Stimulated activated CD8-positive, alpha-beta memory T cell treated with anti-CD3 and anti-CD28 coated beads, Interleukin-4, amount 100 ng/mL, for 24 hours (primary cell): Measurements from ENCODE around the gene PDZD4.

Experiments used
- DNase-seq: peaks from one replicate; pipeline ENCODE4 v3.0.0-alpha.2; 2020; ENCODE audit warnings: low read depth

The PDZD4 gene

GRCh38 chrX:153867139-153867538 lies 36.8 kb upstream of the PDZD4 start:
- no peak for DNase-seq

- no peak for DNase-seq
Measured at GRCh38 chrX:153866302-153867019, 36.1 kb upstream of the PDZD4 start.

DNA sequence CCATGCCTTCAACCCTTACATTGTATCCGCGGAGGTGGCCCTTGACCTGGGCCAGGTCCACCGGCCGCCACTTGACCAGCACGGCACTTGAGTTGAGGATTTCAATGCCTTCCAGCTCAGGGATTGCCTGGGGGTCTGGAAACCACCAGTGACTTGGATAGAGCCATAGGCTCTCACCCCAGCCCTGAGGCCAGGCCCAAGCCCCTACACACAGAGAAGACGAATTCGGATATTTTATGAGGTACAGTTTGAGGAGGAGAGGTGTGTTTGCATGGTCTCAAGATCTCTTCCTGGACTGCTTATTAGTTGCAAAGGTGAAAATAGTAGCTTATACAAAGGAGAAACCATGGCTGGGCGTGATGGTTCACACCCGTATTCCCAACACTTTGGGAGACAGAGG lies 35.3 kb upstream of the PDZD4 start:
- no peak for DNase-seq

DNA sequence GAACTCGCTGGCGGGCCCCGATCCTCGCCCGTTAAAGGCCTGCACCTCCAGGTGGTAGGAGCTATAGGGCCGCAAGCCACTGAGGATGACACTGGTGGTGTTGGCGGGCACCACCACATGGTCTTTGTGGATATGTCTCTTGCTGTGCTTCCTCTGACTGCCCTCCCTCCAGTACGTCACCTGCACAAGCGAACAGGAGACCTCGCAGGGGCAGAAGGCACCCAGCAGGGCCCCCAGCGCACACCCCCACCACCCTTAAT lies 34.9 kb upstream of the PDZD4 start:
- no peak for DNase-seq

DNA sequence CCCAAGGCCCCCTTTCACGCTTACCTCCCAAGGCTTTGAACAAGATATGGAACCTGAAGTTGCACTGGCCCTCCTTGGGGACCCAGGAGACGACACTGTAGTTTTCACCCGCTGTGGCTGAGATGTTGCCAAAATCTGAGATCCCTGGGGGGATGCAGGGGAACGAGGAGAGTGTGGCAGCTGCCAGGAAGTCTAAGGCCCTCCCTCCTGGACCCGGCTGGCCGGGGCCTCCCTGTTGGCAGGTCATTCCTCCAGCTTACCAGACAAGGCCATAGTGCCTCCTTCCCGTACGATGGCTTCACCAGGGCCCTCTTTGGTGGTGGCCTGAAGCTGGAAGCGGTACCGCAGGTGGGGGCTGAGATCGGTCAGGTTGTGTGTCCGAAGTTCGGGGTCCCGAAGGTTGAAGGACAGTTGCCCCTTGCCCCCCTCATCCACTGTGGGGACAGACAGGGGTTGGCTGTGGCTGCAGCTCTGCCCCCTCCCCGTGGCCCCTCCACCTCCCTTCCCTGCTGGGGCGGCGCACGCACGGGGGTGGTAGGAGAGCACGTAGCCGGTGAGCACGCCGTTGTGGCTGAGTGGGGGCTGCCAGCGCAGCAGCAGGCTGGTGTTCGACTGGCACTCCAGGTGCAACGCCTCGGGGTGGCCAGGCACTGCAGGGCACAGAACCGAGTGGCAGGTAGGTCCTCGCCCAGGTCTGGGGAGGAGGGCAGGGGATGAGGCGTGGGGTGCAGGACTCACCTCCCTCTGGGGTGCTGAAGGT lies 34.4 kb upstream of the PDZD4 start:
- DNase-seq: no peak

DNA sequence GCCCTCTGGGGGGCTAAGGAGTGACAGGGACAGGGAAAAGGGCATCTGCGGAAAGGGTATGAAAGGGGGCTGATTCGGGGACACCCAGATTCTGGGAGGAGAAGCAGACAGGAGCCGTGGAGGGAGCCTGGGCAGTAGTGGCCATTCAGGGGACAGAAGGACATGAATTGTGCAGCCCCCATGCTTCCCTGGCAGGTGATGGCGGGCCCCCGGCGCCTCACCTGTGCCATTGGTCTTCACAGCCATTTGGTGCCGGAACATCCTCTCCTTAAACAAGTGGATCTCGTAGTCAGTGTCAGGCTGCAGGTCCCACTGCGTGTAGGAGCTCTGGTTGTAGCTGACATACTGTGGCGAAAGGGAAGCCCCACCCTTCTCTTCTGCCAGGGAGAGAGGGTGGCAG lies 33.8 kb upstream of the PDZD4 start:
- no peak for DNase-seq

- no peak for DNase-seq
Measured at GRCh38 chrX:153863251-153863991, 33.1 kb upstream of the PDZD4 start.

DNA sequence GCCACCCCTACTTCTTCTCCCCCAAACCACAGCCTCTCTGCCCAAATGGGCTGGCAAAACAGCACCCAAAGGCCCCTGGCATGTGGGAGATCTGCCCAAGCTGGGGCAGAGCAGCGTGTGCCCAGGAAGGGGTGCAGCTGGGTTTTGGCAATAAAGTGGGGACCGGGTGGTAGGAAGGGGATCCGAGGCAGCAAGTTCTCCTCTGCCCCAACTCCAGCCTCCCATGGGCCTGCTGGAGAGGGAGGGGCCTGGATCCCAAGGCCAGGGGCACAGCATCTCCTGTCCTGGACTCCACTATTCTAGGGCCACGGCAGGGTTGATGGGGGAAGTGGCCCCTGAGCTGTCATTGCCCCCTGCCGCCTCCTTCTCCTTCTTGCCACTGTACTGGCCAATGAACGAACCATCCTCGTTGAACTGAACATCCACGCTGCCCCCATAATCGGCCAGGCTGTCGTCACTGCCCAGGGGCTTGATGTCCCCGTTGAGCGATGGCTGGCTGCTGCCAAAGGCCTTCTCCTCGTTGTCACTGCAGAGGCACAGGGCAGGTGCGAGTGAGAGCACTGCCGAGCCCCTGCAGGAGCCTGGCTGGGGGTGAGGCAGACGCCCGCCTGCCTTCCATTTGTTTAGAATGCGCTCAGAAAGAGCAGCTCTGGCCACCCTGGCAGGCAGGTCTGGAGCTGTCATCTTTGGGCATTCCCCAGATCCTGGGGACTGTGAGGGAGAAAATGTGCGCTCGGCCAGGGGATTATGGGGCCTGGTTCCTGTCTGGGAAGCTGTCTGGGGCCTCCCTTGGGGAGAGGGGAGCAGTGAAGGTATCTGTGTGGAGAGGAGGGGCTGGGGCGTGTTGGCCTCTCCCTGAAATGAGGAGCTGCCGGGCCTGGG lies 32.3 kb upstream of the PDZD4 start:
- no peak for DNase-seq

DNA sequence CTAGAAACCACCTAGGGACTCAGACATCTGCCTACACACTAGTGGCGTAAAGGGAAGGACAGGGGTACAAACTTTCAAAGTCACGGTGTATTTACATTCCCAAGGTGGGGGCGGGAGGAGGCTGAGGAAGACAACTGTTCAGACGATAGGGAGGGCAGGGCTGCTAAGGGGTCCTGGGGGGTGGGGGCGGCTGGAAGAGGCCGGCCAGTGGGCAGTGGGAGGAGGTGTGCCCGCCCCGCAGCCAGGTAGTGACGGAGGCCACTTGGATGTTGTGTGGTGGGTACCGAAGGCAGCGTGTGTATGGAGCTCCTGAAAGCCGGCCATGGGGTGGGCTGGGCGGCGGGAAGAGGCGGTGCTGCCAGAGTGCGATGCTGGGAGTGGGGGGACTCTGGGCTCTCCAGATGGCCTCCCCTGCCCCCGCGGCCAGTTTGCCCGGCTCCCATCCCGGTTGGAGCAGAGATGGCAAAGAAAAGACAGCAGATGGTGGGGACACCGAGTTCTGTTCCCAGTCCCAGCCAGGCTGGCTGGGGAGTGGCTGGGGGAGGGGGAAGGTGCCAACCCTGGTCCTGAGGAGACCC lies 31.5 kb upstream of the PDZD4 start:
- no peak for DNase-seq

GRCh38 chrX:153861151-153861550 lies 30.8 kb upstream of the PDZD4 start:
- no peak for DNase-seq

GRCh38 chrX:153857348-153857903 lies 27.1 kb upstream of the PDZD4 start:
- DNase-seq: no peak

DNA sequence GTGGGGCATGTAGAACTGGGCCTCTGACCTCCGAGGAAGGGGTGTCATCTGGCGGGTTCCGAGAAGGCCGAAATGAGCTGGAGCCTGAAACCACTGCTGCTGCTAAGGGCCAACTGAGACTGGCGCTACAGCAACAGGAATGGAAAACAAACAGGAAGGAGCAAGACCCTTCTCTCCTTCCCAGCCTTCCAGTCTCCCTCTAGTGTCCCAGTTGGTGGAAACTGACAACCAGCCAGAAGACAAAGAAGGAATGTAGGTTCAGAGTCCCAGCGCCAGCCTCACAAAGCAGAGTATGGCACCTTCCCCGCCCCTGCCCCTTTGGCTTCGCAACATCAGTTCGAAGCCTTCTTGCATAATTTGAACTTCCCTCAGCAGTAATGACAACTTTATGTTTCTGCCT lies 24.4 kb upstream of the PDZD4 start:
- DNase-seq: no peak

DNA sequence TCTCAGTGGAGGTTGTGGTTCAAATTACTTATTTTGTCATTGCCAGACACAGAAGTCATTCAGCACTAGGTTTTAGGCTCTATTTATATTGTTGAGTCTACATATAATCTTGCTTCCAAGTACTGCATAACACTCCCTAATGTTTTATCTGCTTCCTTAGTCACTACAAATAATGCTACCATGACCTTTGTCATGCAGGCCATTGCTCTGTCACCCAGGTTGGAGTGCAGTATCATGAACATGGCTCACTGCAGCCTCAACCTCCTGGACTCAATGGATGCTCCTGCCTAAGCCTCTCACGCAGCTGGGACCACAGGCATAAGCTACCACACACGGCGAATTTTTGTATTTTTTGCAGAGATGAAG lies 23.5 kb upstream of the PDZD4 start:
- no peak for DNase-seq

- DNase-seq: no peak
Measured at GRCh38 chrX:153853180-153853901, 23.0 kb upstream of the PDZD4 start.

DNA sequence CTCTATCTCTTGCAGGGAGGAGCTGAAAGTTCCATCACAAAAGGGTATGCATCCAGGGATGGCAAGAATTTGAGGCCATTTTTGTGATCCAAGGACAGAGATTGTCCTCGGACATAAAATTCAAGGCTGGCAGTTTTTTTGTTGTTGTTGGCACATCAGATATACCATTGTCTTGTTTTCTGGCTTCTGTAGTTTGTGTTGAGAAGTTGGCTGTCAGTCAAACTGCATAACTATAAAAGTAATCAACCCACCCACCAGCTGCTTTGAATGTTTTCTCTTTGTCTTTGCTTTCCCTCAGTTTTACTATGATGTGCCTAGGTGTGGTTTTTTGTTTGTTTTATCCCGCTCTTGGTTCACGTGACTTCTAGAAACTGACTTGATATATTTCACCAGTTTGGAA lies 21.6 kb upstream of the PDZD4 start:
- no peak for DNase-seq

DNA sequence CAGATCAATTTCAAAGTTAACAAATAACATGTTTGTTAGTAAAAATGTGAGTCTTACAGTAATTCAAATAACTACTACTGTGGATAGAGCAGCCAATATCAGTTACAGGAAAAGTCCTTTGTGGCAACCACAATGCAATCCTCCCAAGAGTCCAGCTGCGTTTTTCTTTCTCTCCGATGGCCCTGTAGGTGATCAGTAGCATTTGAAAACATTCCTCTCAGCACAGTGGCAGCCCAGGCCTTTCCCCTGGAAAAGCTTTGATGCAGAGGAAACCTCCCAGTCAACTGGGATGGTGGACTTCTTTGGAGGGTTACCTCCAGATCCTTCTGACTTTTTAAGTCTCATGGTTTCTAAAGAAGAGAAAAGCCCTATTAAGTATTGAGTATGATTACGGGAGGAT lies 18.0 kb upstream of the PDZD4 start:
- no peak for DNase-seq

DNA sequence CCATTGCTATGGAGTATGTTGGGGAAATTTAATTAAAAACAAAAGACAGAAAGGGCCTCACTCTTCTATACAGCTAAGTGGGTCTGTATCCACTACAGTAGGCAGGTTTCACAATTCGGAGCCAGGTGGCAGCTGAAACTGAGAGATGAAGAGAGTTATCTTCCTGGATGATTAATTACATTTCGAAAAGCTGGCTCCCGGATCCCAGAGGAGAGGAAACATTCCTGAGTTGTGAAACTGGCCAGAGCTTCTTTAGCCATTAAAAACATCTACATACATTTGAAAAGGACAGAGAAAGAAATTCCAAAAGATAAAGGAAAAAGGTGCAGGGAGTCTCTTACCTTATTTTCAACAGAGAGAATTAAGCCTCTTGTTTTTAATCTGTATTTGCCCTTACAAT lies 15.5 kb upstream of the PDZD4 start:
- DNase-seq: no peak

GRCh38 chrX:153845195-153845594 lies 14.9 kb upstream of the PDZD4 start:
- DNase-seq: no peak

GRCh38 chrX:153844509-153845082 lies 14.3 kb upstream of the PDZD4 start:
- no peak for DNase-seq

GRCh38 chrX:153836921-153837320 lies 6.6 kb upstream of the PDZD4 start:
- DNase-seq: no peak

- no peak for DNase-seq
Measured at GRCh38 chrX:153832728-153833127, 2.4 kb upstream of the PDZD4 start.
